Uterus (tissue), 4 donors: ENCODE measurements around the gene PRKAG2. TPM values are rescaled to one million over a fixed set of nuclear protein-coding genes. Genes with fewer than 3 reads are reported as not detected.
A peak's percentile ranks its signal among the peaks of the same experiment; 100 is the strongest.

Source experiments
- DNase-seq, 2 donors: peaks; one replicate each; pipeline ENCODE4 v3.0.0-alpha.2; 2019 to 2020
- H3K27ac ChIP-seq, 2 donors: fragments of 200-600 bp; sonication (generic); 1 replicate in 1 of 2; 2 replicates in 1 of 2; pipeline ENCODE4 v1.5.1; 2016 to 2018
- H3K27me3 ChIP-seq, 2 donors: fragments of 200-600 bp; sonication (generic); one replicate each; pipeline ENCODE4 v1.5.1; 2018 to 2019; ENCODE audit warnings: control low read depth in 1 of 2
- H3K36me3 ChIP-seq, 2 donors: fragments of 200-600 bp; sonication (generic); one replicate each; pipeline ENCODE4 v1.5.1; 2019; ENCODE audit warnings: control low read depth in 1 of 2
- H3K4me1 ChIP-seq, 2 donors: fragments of 200-600 bp; sonication (generic); one replicate each; pipeline ENCODE4 v1.5.1; 2018 to 2019; ENCODE audit warnings: control low read depth in 1 of 2
- H3K4me3 ChIP-seq, 2 donors: fragments of 200-600 bp; sonication (generic); 1 replicate in 1 of 2; 2 replicates in 1 of 2; pipeline ENCODE4 v1.5.1; 2018 to 2019; ENCODE audit warnings: mild to moderate bottlenecking in 1 of 2
- H3K9me3 ChIP-seq, 2 donors: fragments of 200-600 bp; sonication (generic); one replicate each; pipeline ENCODE4 v1.5.1; 2019; ENCODE audit warnings: control low read depth in 1 of 2
- POLR2A ChIP-seq, 2 donors: fragments of 450-650 bp; IDR thresholded peaks; one replicate each; pipeline ENCODE4 v1.6.1; 2016; ENCODE audit warnings: antibody characterized with exemption in 2 of 2, mild to moderate bottlenecking in 1 of 2, moderate library complexity in 1 of 2
- intact Hi-C: fragments of 100-400 bp; cut with DNase I; formaldehyde crosslinking; loops from one replicate; pipeline ENCODE4 v1.15.1; 2023; ENCODE audit warnings: low total_unique reads
- total RNA-seq, 4 donors: library from RNA; depleted of rRNA in 3 of 4; stranded (reverse); fragments of >200 nt in 3 of 4; gene quantifications; one replicate each; pipeline versions ENCODE4 v1.1.0 to v1.2.4, GENCODE V29; 2014 to 2023
- TF ChIP-seq, protein P1 (sequence below), 4 experiments: fragments of 200-600 bp in 2 of 4; fragments of 450-650 bp in 2 of 4; sonication (generic) in 2 of 4; IDR thresholded peaks; one replicate each; pipeline ENCODE4 v1.5.1; 2016 to 2019; ENCODE audit warnings: antibody characterized with exemption in 4 of 4, mild to moderate bottlenecking in 2 of 4, moderate library complexity in 1 of 4
- donor health status: DM: yes; HTN: yes; CAD: no.

Gene PRKAG2
- total RNA-seq, 4 donors from 2014 or later = 15.1 to 66.2 (median 33.6) TPM

DNA sequence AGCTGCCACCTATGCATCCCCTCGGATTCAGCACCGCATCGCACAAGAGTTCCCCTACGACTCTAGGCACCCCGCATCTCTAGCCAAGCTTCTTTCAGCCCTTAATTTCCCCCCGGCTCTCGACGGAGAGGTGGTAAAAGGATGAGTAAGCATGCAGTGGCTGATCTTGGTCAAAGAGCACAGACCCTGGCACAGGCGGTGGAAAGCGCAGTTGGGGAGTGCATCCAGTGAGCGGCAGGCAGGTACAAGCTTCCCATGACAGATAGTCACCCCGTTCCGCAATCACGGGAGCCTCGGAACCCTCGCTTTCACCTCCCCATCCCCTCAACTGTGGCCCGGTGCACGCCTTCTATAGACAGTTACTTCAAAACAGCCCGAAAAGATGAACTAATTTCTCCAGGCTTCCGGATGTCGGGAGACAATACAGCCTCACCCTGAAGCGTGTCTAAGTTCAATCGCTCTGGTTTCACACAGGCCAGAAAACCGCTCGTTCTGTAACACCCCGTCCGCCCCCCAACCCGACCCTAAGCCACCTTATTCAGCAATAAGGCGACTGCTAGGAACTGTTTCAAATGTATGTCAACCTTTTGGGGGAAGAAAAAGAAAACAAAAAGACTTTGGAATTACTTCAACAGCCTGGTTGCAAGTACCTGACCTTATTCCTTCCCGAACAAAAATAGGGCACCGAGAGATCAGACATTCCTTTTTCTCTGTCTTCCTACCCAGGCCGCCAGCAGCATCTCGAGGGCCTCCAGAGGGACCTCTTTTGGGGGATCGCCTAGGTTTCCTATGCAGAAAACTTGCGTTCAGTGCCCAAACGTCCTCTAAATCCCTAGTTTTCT is 358.6 kb downstream of the PRKAG2 start:
- peak overlapping the region; percentile 85 to 98 for H3K4me3 ChIP-seq
- TF ChIP-seq, protein P1, sequence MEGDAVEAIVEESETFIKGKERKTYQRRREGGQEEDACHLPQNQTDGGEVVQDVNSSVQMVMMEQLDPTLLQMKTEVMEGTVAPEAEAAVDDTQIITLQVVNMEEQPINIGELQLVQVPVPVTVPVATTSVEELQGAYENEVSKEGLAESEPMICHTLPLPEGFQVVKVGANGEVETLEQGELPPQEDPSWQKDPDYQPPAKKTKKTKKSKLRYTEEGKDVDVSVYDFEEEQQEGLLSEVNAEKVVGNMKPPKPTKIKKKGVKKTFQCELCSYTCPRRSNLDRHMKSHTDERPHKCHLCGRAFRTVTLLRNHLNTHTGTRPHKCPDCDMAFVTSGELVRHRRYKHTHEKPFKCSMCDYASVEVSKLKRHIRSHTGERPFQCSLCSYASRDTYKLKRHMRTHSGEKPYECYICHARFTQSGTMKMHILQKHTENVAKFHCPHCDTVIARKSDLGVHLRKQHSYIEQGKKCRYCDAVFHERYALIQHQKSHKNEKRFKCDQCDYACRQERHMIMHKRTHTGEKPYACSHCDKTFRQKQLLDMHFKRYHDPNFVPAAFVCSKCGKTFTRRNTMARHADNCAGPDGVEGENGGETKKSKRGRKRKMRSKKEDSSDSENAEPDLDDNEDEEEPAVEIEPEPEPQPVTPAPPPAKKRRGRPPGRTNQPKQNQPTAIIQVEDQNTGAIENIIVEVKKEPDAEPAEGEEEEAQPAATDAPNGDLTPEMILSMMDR (IDR thresholded peaks at IDR 0.05) = no peak
- no peak for TF ChIP-seq POLR2A (IDR thresholded peaks at IDR 0.05)
- no peaks in the 10 kb centered on the region for H3K4me1 ChIP-seq
- no peaks in the 10 kb centered on the region for H3K9me3 ChIP-seq
- no peaks in the 10 kb centered on the region for H3K36me3 ChIP-seq
- DNase-seq = peak; percentile 51 to 62
- H3K27me3 ChIP-seq = no peaks in the 10 kb centered on the region
- H3K27ac ChIP-seq = peak overlapping the region; percentile 96 to 100
- intact Hi-C loops = loop anchor here (5.0 kb wide), 1 partner anchor 56 kb away; no protein-coding TSS in a partner anchor

DNA sequence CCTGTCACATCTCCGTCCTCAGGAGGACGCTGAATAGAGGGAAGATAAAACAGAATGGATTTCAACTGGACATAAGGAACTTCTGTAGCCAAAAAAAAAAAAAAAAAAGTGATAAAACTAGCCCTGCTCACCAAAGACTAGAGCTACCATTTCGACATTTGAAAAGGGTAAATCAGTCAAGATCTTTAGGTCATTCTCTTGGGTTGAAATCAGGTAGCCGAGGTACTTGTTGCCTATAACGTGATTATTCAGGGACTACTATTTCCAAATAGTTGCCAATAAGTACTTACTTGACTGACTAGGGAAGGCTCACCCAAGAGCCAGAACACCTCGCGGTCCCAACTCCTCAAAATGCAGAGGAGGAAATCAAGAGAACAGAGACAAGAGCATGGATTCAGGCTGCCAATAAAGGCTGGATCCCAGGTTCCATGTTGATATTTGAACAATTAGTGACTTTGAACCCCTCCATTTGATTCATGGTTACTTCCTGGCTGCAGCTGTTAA is 359.3 kb downstream of the PRKAG2 start:
- intact Hi-C loops = loop anchor here (5.0 kb wide), 1 partner anchor 55 kb away; no protein-coding TSS in a partner anchor
- no peaks in the 10 kb centered on the region for H3K27me3 ChIP-seq
- DNase-seq = no peak
- peak overlapping the region; percentile 85 to 98 for H3K4me3 ChIP-seq
- H3K27ac ChIP-seq = peak overlapping the region; percentile 96 to 100
- no peaks in the 10 kb centered on the region for H3K9me3 ChIP-seq
- no peak for TF ChIP-seq POLR2A (IDR thresholded peaks at IDR 0.05)
- TF ChIP-seq, protein P1 (IDR thresholded peaks at IDR 0.05) = no peak
- peaks cover 3% of the 10 kb centered on the region in 2 donors for H3K4me1 ChIP-seq
- H3K36me3 ChIP-seq = no peaks in the 10 kb centered on the region

DNA sequence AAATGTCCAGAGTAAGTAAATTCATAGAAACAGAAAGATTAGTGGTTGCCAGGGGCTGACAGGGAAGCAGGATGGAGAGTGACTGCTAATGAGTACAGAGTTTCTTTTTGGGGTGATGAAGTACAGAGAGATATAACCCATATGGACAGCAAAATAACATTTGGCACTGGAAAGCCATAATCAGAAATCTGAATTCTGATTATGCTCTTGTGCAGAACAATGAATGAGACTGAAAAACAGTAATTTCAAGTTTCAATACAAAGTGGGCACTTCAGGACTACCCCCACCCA is 361.7 kb downstream of the PRKAG2 start:
- no peak for DNase-seq
- Histone ChIP-seq H3K9me3 (no peaks in the 10 kb centered on the region), H3K4me3 (no peak overlapping the region), H3K27me3 (no peaks in the 10 kb centered on the region), H3K27ac (no peak overlapping the region), H3K4me1 (peaks cover 5 to 17% of the 10 kb centered on the region in 2 donors), H3K36me3 (no peaks in the 10 kb centered on the region)
- intact Hi-C loops = loop anchor here (5.0 kb wide), 1 partner anchor 53 kb away; no protein-coding TSS in a partner anchor
- TF ChIP-seq, protein P1 (IDR thresholded peaks at IDR 0.05) = no peak
- TF ChIP-seq POLR2A (IDR thresholded peaks at IDR 0.05) = no peak

GRCh38 chr7:151514461-151515275 is 362.2 kb downstream of the PRKAG2 start:
- intact Hi-C loops = loop anchor here (5.0 kb wide), 1 partner anchor 52 kb away; no protein-coding TSS in a partner anchor
- peaks cover 5 to 17% of the 10 kb centered on the region in 2 donors for H3K4me1 ChIP-seq

More at GRCh38 chr7:151514461-151515275, 362.2 kb downstream of the PRKAG2 start:
- no peaks in the 10 kb centered on the region for H3K27me3 ChIP-seq
- H3K27ac ChIP-seq = no peak overlapping the region
- H3K9me3 ChIP-seq = no peaks in the 10 kb centered on the region
- H3K4me3 ChIP-seq = no peak overlapping the region
- H3K36me3 ChIP-seq = no peaks in the 10 kb centered on the region
- DNase-seq = no peak
- TF ChIP-seq POLR2A (IDR thresholded peaks at IDR 0.05) = no peak
- TF ChIP-seq, protein P1 (IDR thresholded peaks at IDR 0.05) = no peak
